Prostate gland (tissue), 2 donors: ENCODE measurements around the gene SPATS2. TPM values are rescaled to one million over a fixed set of nuclear protein-coding genes. Genes with fewer than 3 reads are reported as not detected.

Experiments
- DNase-seq: peaks from one replicate; pipeline ENCODE4 v3.0.0-alpha.2; 2019; ENCODE audit warnings: low spot score
- H3K27ac ChIP-seq, 2 donors: fragments of 200-600 bp; sonication (generic); 2 replicates each; pipeline ENCODE4 v1.5.1; 2017 to 2019
- H3K27me3 ChIP-seq: fragments of 200-600 bp; sonication (generic); replicated peaks from 2 replicates; pipeline ENCODE4 v1.5.1; 2019; ENCODE audit not compliant: insufficient read depth
- H3K36me3 ChIP-seq, 2 donors: fragments of 200-600 bp; sonication (generic); 1 replicate in 1 of 2; 2 replicates in 1 of 2; pipeline versions ENCODE4 v1.5.1 to v1.8.1; 2017 to 2019
- H3K4me1 ChIP-seq: fragments of 200-600 bp; sonication (generic); replicated peaks from 2 replicates; pipeline ENCODE4 v1.5.1; 2019
- H3K4me3 ChIP-seq, 2 donors: fragments of 200-600 bp; sonication (generic); 2 replicates each; pipeline ENCODE4 v1.5.1; 2017 to 2019
- H3K9me3 ChIP-seq: fragments of 200-600 bp; sonication (generic); 2 replicates; pipeline ENCODE4 v1.5.1; 2017
- CTCF ChIP-seq, 4 experiments: fragments of 200-600 bp in 2 of 4; fragments of 450-650 bp in 2 of 4; sonication (generic) in 2 of 4; IDR thresholded peaks; 1 replicate in 3 of 4; 2 replicates in 1 of 4; pipeline ENCODE4 v1.5.1; 2016 to 2019; ENCODE audit warnings: antibody characterized with exemption in 4 of 4, mild to moderate bottlenecking in 2 of 4, moderate library complexity in 2 of 4
- POLR2A ChIP-seq: fragments of 450-650 bp; IDR thresholded peaks from one replicate; pipeline ENCODE4 v1.6.1; 2016; ENCODE audit warnings: antibody characterized with exemption, mild to moderate bottlenecking
- POLR2AphosphoS5 ChIP-seq: sonication (generic); formaldehyde crosslinking; IDR thresholded peaks from one replicate; pipeline ENCODE4 v1.6.1; 2017; ENCODE audit warnings: antibody characterized with exemption
- WGBS: methylation state at CpG from one replicate; pipeline ENCODE4 v1.1.5; 2018; 5-methylcytosine and 5-hydroxymethylcytosine counted together
- intact Hi-C: fragments of 100-400 bp; cut with DNase I; formaldehyde crosslinking; loops from one replicate; pipeline ENCODE4 v1.14.2; 2022
- total RNA-seq, 2 donors: library from RNA; depleted of rRNA; stranded (reverse); fragments of >200 nt; gene quantifications; one replicate each; pipeline ENCODE4 v1.1.0, GENCODE V29; 2016

Gene SPATS2
- total RNA-seq, 2 donors from 2014 or later: 30.1 to 34.2 TPM

- Histone ChIP-seq H3K4me1 (no peaks in the 10 kb centered on the region), H3K36me3 (no peaks in the 10 kb centered on the region), H3K27me3 (no peaks in the 10 kb centered on the region), H3K27ac (no peak overlapping the region), H3K4me3 (no peak overlapping the region), H3K9me3 (no peaks in the 10 kb centered on the region)
- WGBS: 83% methylated on average over 6 of the region's 6 CpGs
- TF ChIP-seq POLR2A (no peak), CTCF (IDR thresholded peaks at IDR 0.05) (no peak), POLR2AphosphoS5 (no peak)
- intact Hi-C loops: no loop called here
- DNase-seq: no peak
Measured at GRCh38 chr12:49524660-49525324, 157.5 kb downstream of the SPATS2 start.

GRCh38 chr12:49525942-49526341 is 158.7 kb downstream of the SPATS2 start:
- DNase-seq: no peak
- H3K27me3 ChIP-seq: no peaks in the 10 kb centered on the region
- WGBS: 94% methylated on average over 7 of the region's 7 CpGs
- no peaks in the 10 kb centered on the region for H3K9me3 ChIP-seq
- no peaks in the 10 kb centered on the region for H3K4me1 ChIP-seq
- H3K36me3 ChIP-seq: no peaks in the 10 kb centered on the region
- no peak overlapping the region for H3K4me3 ChIP-seq
- TF ChIP-seq POLR2A (no peak), CTCF (IDR thresholded peaks at IDR 0.05) (no peak), POLR2AphosphoS5 (no peak)
- no peak overlapping the region for H3K27ac ChIP-seq
- intact Hi-C loops: no loop called here

GRCh38 chr12:49527361-49528130 is 160.3 kb downstream of the SPATS2 start:
- TF ChIP-seq POLR2A: no peak
- TF ChIP-seq CTCF (IDR thresholded peaks at IDR 0.05): no peak
- TF ChIP-seq POLR2AphosphoS5: no peak
- intact Hi-C loops: no loop called here
- Histone ChIP-seq H3K4me3 (no peak overlapping the region), H3K27ac (no peak overlapping the region), H3K4me1 (no peaks in the 10 kb centered on the region), H3K9me3 (no peaks in the 10 kb centered on the region), H3K36me3 (no peaks in the 10 kb centered on the region), H3K27me3 (no peaks in the 10 kb centered on the region)
- DNase-seq: no peak
- 95% methylated on average over 7 of the region's 7 CpGs for WGBS

- 89% methylated on average over 1 of the region's 1 CpG for WGBS
- Histone ChIP-seq H3K4me1 (no peaks in the 10 kb centered on the region), H3K9me3 (no peaks in the 10 kb centered on the region), H3K27ac (no peak overlapping the region), H3K36me3 (no peaks in the 10 kb centered on the region), H3K27me3 (no peaks in the 10 kb centered on the region), H3K4me3 (no peak overlapping the region)
- intact Hi-C loops: no loop called here
- DNase-seq: no peak
- TF ChIP-seq POLR2AphosphoS5 (no peak), POLR2A (no peak)
Measured at GRCh38 chr12:49529414-49529813, 162.2 kb downstream of the SPATS2 start.

GRCh38 chr12:49531745-49532144 is 164.5 kb downstream of the SPATS2 start:
- DNase-seq: no peak
- intact Hi-C loops: no loop called here
- no peaks in the 10 kb centered on the region for H3K9me3 ChIP-seq
- TF ChIP-seq CTCF (IDR thresholded peaks at IDR 0.05) (no peak), POLR2AphosphoS5 (no peak), POLR2A (no peak)
- H3K27me3 ChIP-seq: no peaks in the 10 kb centered on the region
- H3K4me1 ChIP-seq: no peaks in the 10 kb centered on the region
- H3K27ac ChIP-seq: no peak overlapping the region
- H3K4me3 ChIP-seq: no peak overlapping the region
- no peaks in the 10 kb centered on the region for H3K36me3 ChIP-seq
- 73% methylated on average over 2 of the region's 2 CpGs for WGBS
